ENCODE data around the gene SLC19A1.

- no peak for TF ChIP-seq CTCF (IDR thresholded peaks at IDR 0.05)
- TF ChIP-seq POLR2A (IDR thresholded peaks at IDR 0.05) = no peak
Observed at GRCh38 chr21:45556645-45557615, 14.7 kb upstream of the SLC19A1 start.
